A549 (cell line): ENCODE results near the gene C2orf68. TPM values are rescaled to one million over a fixed set of nuclear protein-coding genes. Genes with fewer than 3 reads are reported as not detected.

Experiments
- ATAC-seq, 2 experiments: fragments of 200-7000 bp in 1 of 2; fragments of >200 bp in 1 of 2; cut with Nextera tagmentation in 1 of 2; cut with Tn5 transposase in 1 of 2; 3 replicates each; pipeline versions ENCODE4 v1.8.0 to v1.9.1; 2018 to 2020; ENCODE audit warnings: mild to moderate bottlenecking in 1 of 2, moderate library complexity in 1 of 2
- CTCF ChIA-PET: fragments of 300-600 bp; sonication (Branson Sonifier 250); formaldehyde crosslinking; extraction: SDS; loops from one replicate; lab custom pipeline; 2021; ENCODE audit warnings: antibody characterized with exemption, inconsistent platforms; lab: Yijun Ruan, JAX
- POLR2A ChIA-PET: fragments of 350-600 bp; formaldehyde crosslinking; extraction: SDS; loops from one replicate; lab custom pipeline; 2021; ENCODE audit warnings: antibody characterized with exemption, inconsistent platforms; lab: Yijun Ruan, JAX
- DNase-seq, 2 experiments: peaks; one replicate each; pipeline versions ENCODE4 v3.0.0 to v3.0.0-alpha.2; 2011 to 2016; ENCODE audit warnings: low read depth in 1 of 2, low spot score in 1 of 2
- FAIRE-seq: peaks from 2 replicates; lab custom pipeline; 2011; peaks lifted over from hg19 to GRCh38; lab: Jason Lieb, UNC
- H3K27ac ChIP-seq, 2 experiments: fragments of >200 bp; sonication (Bioruptor Twin); formaldehyde crosslinking; 3 replicates each; pipeline ENCODE4 v1.5.1; 2016 to 2017
- H3K4me1 ChIP-seq: fragments of >200 bp; sonication (Bioruptor Twin); formaldehyde crosslinking; 3 replicates; pipeline ENCODE4 v1.6.1; 2016
- H3K4me2 ChIP-seq: fragments of >200 bp; sonication (Bioruptor Twin); formaldehyde crosslinking; 3 replicates; pipeline ENCODE4 v1.6.1; 2016
- H3K4me3 ChIP-seq: fragments of >200 bp; sonication (Bioruptor Twin); formaldehyde crosslinking; 3 replicates; pipeline ENCODE4 v1.5.1; 2016
- H3K9me3 ChIP-seq: fragments of >200 bp; sonication (Bioruptor Twin); formaldehyde crosslinking; 3 replicates; pipeline ENCODE4 v1.6.1; 2016
- CBX2 ChIP-seq: fragments of 200-600 bp; sonication (generic); IDR thresholded peaks from 2 replicates; pipeline ENCODE4 v1.6.1; 2016; ENCODE audit warnings: low read depth, mild to moderate bottlenecking, borderline replicate concordance
- CBX8 ChIP-seq: fragments of 200-600 bp; sonication (generic); IDR thresholded peaks from 2 replicates; pipeline ENCODE4 v1.6.1; 2016
- CEBPB ChIP-seq, 2 experiments: fragments of >200 bp in 1 of 2; sonication (Bioruptor Twin) in 1 of 2; formaldehyde crosslinking in 1 of 2; IDR thresholded peaks; 2 replicates each; pipeline ENCODE4 v1.6.1; 2012 to 2016
- CHD2 ChIP-seq: fragments of 150-350 bp; IDR thresholded peaks from 2 replicates; pipeline ENCODE4 v1.6.1; 2014; ENCODE audit warnings: low read length; ENCODE audit not compliant: partially characterized antibody
- EHF ChIP-seq: fragments of 250-450 bp; sonication (Bioruptor Pico); IDR thresholded peaks from 2 replicates; pipeline ENCODE4 v1.5.0; 2020; ENCODE audit warnings: mild to moderate bottlenecking
- FOSL2 ChIP-seq, 2 experiments: fragments of 450-650 bp in 1 of 2; fragments of >200 bp in 1 of 2; sonication (Bioruptor Twin) in 1 of 2; formaldehyde crosslinking; IDR thresholded peaks; 2 replicates each; pipeline versions ENCODE4 v1.5.0 to v1.6.1; 2016 to 2020; ENCODE audit warnings: mild to moderate bottlenecking in 1 of 2, moderate library complexity in 1 of 2
- KDM5A ChIP-seq: fragments of 200-600 bp; sonication (generic); IDR thresholded peaks from 2 replicates; pipeline ENCODE4 v1.6.1; 2016; ENCODE audit warnings: antibody characterized with exemption, mild to moderate bottlenecking
- MAFK ChIP-seq: fragments of 450-650 bp; IDR thresholded peaks from 2 replicates; pipeline ENCODE4 v1.6.1; 2014; ENCODE audit not compliant: partially characterized antibody
- MYC ChIP-seq: IDR thresholded peaks from 2 replicates; pipeline ENCODE4 v1.6.1; 2012; ENCODE audit warnings: mild to moderate bottlenecking, inconsistent platforms, low read length, improper control_type of control experiment, borderline replicate concordance
- NFE2L2 ChIP-seq: fragments of 150-350 bp; conservative IDR thresholded peaks from 2 replicates; pipeline ENCODE4 v1.6.1; 2014; ENCODE audit warnings: low read length
- NPAS2 ChIP-seq: fragments of 250-450 bp; sonication (Bioruptor Pico); IDR thresholded peaks from 2 replicates; pipeline ENCODE4 v1.8.0; 2022; ENCODE audit warnings: mild to moderate bottlenecking, moderate library complexity, borderline replicate concordance
- POLR2A ChIP-seq: IDR thresholded peaks from 2 replicates; pipeline ENCODE4 v1.6.1; 2012; ENCODE audit warnings: mild to moderate bottlenecking, low read length
- RAD21 ChIP-seq, 2 experiments: fragments of >200 bp in 1 of 2; sonication (Bioruptor Twin) in 1 of 2; formaldehyde crosslinking in 1 of 2; IDR thresholded peaks in 1 of 2; conservative IDR thresholded peaks in 1 of 2; 2 replicates in 1 of 2; 3 replicates in 1 of 2; pipeline ENCODE4 v1.6.1; 2012 to 2018; ENCODE audit warnings: inconsistent platforms in 1 of 2
- RCOR1 ChIP-seq: fragments of 150-350 bp; IDR thresholded peaks from 2 replicates; pipeline ENCODE4 v1.6.1; 2014; ENCODE audit warnings: antibody characterized with exemption, low read length, low read depth
- RNF2 ChIP-seq: fragments of 200-600 bp; sonication (generic); IDR thresholded peaks from 2 replicates; pipeline ENCODE4 v1.6.1; 2016; ENCODE audit warnings: low read depth, mild to moderate bottlenecking, antibody characterized with exemption, moderate library complexity, borderline replicate concordance
- TFCP2L1 ChIP-seq: fragments of 250-450 bp; sonication (Bioruptor Pico); IDR thresholded peaks from 2 replicates; pipeline ENCODE4 v1.5.0; 2021; ENCODE audit warnings: mild to moderate bottlenecking
- ZC3H11A ChIP-seq: fragments of 450-650 bp; IDR thresholded peaks from 2 replicates; pipeline ENCODE4 v1.6.1; 2014; ENCODE audit warnings: antibody characterized with exemption, mild to moderate bottlenecking
- ZFP36 ChIP-seq: fragments of 450-650 bp; IDR thresholded peaks from 2 replicates; pipeline ENCODE4 v1.6.1; 2014; ENCODE audit warnings: borderline replicate concordance; ENCODE audit not compliant: partially characterized antibody
- WGBS: methylation state at CpG from one replicate; pipeline ENCODE4 v1.1.6; 2017; ENCODE audit errors: missing lambda C conversion rate; 5-methylcytosine and 5-hydroxymethylcytosine counted together
- polyA plus RNA-seq, 4 experiments: library from polyadenylated mRNA; depleted of rRNA in 3 of 4; stranded (reverse); fragments of >200 nt; fragmentation: RNase III in 1 of 4; extraction: RNeasy Plus Mini Kit Qiagen cat#74134 plus additional on column Dnase treatment in 1 of 4; gene quantifications; 2 replicates in 3 of 4; 3 replicates in 1 of 4; pipeline ENCODE4 v1.2.3, GENCODE V29; 2011 to 2017
- TF ChIP-seq, protein P1 (sequence below): fragments of 250-450 bp; sonication (Bioruptor Pico); IDR thresholded peaks from 2 replicates; pipeline ENCODE4 v1.5.0; 2021; ENCODE audit warnings: mild to moderate bottlenecking, moderate library complexity, borderline replicate concordance
- TF ChIP-seq, protein P2 (sequence below): fragments of 200-600 bp; sonication (generic); IDR thresholded peaks from 2 replicates; pipeline ENCODE4 v1.6.1; 2016; ENCODE audit warnings: antibody characterized with exemption, mild to moderate bottlenecking, moderate library complexity
- TF ChIP-seq, protein P3 (sequence below): fragments of >200 bp; sonication (Bioruptor Twin); formaldehyde crosslinking; IDR thresholded peaks from 3 replicates; pipeline ENCODE4 v1.5.1; 2016
- TF ChIP-seq, protein P4 (sequence below): fragments of 250-450 bp; sonication (Bioruptor Pico); IDR thresholded peaks from 2 replicates; pipeline ENCODE4 v1.5.0; 2020; ENCODE audit warnings: low read depth, mild to moderate bottlenecking, moderate library complexity

Gene C2orf68
- polyA plus RNA-seq, 2 of the 4 experiments (the other 2 are of a cell fraction) = 25.9 to 48.3 TPM

DNA sequence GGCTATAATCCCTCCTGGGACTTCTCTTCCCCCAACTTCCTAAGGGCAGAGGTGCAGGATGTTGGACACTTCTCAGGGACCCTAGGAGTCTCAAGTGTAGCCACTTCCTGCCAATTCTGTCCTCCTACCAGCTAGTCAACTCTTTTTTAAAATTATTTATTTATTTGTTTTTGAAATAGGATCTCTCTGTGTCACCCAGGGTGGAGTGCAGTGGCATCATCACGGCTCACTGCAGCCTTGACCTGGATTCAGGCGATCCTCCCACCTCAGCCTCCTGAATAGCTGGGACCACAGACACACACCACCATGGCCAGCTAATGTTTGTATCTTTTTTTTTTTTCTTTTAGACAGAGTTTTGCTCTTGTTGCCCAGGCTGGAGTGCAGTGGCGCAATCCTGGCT lies 44.6 kb upstream of the C2orf68 start:
- TF ChIP-seq CHD2 (no peak), POLR2A (no peak), FOSL2 (IDR thresholded peaks at IDR 0.05) (no peak), FOSL2 (CRISPR knock-in tag; IDR thresholded peaks at IDR 0.05) (no peak), TFCP2L1 (CRISPR knock-in tag) (no peak), CEBPB (IDR thresholded peaks at IDR 0.05) (peak in 1 of 2 experiments; percentile 46; a peak in 1 of 4 replicates)
- TF ChIP-seq, protein P1, sequence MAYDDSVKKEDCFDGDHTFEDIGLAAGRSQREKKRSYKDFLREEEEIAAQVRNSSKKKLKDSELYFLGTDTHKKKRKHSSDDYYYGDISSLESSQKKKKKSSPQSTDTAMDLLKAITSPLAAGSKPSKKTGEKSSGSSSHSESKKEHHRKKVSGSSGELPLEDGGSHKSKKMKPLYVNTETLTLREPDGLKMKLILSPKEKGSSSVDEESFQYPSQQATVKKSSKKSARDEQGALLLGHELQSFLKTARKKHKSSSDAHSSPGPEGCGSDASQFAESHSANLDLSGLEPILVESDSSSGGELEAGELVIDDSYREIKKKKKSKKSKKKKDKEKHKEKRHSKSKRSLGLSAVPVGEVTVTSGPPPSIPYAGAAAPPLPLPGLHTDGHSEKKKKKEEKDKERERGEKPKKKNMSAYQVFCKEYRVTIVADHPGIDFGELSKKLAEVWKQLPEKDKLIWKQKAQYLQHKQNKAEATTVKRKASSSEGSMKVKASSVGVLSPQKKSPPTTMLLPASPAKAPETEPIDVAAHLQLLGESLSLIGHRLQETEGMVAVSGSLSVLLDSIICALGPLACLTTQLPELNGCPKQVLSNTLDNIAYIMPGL = no peak
- no peak for FAIRE-seq
- no peak for DNase-seq
- H3K4me3 ChIP-seq = no peak overlapping the region
- ATAC-seq = peak in 1 of 2 experiments; percentile 22; a peak in 2 of 6 replicates
- ChIA-PET CTCF (interaction anchor here (0.6 to 10.5 kb wide), 6 partner anchors 18 to 264 kb away, joined by 3 to 73 read pairs (median 6); no protein-coding TSS in a partner anchor), POLR2A (no interaction called here)
- peaks cover 54% of the 10 kb centered on the region for H3K4me1 ChIP-seq
- 68% methylated on average over 3 of the region's 3 CpGs for WGBS
- H3K27ac ChIP-seq = peak overlapping the region; percentile 36 to 76; a peak in 5 of 6 replicates
- H3K9me3 ChIP-seq = no peaks in the 10 kb centered on the region
- H3K4me2 ChIP-seq = peak overlapping the region; percentile 57

DNA sequence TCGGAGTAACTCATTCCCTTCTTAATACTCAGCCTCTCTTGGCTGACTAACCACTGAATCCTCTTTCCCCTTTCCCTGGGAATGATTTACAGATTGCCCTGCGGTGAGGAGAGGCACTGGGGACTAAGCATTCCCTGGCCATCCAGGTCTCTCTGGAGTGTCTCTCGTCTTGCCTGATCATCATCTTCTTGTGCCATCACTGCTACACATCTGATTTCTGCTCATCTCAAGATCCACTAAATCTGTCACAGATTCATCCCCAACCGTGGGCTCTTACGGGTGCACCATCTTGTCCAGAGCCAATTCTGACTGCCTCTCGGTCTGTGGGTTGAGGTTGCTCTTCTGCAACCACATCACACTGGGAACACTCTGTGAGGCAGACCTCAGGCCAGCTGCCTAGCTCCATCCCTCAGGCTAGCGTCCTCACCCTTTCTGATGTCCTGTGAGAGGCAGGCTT lies 44.1 kb upstream of the C2orf68 start:
- no peak overlapping the region for H3K4me3 ChIP-seq
- peak overlapping the region; percentile 36 to 76 for H3K27ac ChIP-seq
- no peak for TF ChIP-seq ZFP36
- peak; percentile 9 for TF ChIP-seq MAFK
- ChIA-PET POLR2A (no interaction called here), CTCF (interaction anchor here (0.6 to 10.5 kb wide), 5 partner anchors 18 to 831 kb away, joined by 3 to 73 read pairs (median 7); no protein-coding TSS in a partner anchor)
- H3K9me3 ChIP-seq = no peaks in the 10 kb centered on the region
- ATAC-seq (peak; percentile 74 to 76), DNase-seq (peak; percentile 33 to 73), FAIRE-seq (no peak)
- WGBS = 51% methylated on average over 7 of the region's 7 CpGs
- H3K4me1 ChIP-seq = peaks cover 59% of the 10 kb centered on the region
- peak overlapping the region; percentile 57 for H3K4me2 ChIP-seq

DNA sequence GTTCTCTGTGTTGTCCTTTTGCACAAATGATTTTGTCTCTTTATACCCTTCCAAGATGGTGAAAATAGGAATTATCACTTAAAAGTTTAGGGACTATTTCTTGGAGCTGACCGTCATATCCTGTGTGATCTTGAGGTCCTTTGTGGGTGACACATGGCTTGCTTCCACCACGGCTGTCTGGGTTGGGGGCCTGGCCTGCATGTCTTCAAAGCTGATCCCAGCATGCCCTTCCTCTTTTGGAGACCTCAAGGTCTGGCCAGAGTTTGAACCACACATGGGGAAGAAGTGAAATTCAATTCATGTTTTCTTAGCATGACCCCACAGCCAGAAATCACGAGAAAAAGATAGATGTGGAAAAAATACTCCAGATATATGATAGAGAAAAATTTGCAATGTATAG lies 42.1 kb upstream of the C2orf68 start:
- Histone ChIP-seq H3K4me2 (no peak overlapping the region), H3K9me3 (no peaks in the 10 kb centered on the region), H3K4me1 (peaks cover 79% of the 10 kb centered on the region), H3K4me3 (no peak overlapping the region), H3K27ac (peak overlapping the region in 1 of 2 experiments; percentile 91; a peak in 2 of 6 replicates)
- ChIA-PET CTCF (interaction anchor here (0.6 to 6.8 kb wide), 4 partner anchors 17 to 567 kb away, joined by 3 to 54 read pairs (median 11); no protein-coding TSS in a partner anchor), POLR2A (no interaction called here)
- WGBS = 86% methylated on average over 3 of the region's 3 CpGs
- no peak for FAIRE-seq
- ATAC-seq = no peak
- DNase-seq = no peak
- no peak for TF ChIP-seq RCOR1
- TF ChIP-seq CBX8 = no peak
- no peak for TF ChIP-seq RAD21 (conservative IDR thresholded peaks at IDR 0.05 in 1 of 2, IDR thresholded peaks at IDR 0.05 in 1 of 2)
- TF ChIP-seq, protein P2, sequence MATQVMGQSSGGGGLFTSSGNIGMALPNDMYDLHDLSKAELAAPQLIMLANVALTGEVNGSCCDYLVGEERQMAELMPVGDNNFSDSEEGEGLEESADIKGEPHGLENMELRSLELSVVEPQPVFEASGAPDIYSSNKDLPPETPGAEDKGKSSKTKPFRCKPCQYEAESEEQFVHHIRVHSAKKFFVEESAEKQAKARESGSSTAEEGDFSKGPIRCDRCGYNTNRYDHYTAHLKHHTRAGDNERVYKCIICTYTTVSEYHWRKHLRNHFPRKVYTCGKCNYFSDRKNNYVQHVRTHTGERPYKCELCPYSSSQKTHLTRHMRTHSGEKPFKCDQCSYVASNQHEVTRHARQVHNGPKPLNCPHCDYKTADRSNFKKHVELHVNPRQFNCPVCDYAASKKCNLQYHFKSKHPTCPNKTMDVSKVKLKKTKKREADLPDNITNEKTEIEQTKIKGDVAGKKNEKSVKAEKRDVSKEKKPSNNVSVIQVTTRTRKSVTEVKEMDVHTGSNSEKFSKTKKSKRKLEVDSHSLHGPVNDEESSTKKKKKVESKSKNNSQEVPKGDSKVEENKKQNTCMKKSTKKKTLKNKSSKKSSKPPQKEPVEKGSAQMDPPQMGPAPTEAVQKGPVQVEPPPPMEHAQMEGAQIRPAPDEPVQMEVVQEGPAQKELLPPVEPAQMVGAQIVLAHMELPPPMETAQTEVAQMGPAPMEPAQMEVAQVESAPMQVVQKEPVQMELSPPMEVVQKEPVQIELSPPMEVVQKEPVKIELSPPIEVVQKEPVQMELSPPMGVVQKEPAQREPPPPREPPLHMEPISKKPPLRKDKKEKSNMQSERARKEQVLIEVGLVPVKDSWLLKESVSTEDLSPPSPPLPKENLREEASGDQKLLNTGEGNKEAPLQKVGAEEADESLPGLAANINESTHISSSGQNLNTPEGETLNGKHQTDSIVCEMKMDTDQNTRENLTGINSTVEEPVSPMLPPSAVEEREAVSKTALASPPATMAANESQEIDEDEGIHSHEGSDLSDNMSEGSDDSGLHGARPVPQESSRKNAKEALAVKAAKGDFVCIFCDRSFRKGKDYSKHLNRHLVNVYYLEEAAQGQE = no peak
- no peak for TF ChIP-seq CEBPB (IDR thresholded peaks at IDR 0.05)
- TF ChIP-seq RNF2 = no peak
- TF ChIP-seq, protein P3, sequence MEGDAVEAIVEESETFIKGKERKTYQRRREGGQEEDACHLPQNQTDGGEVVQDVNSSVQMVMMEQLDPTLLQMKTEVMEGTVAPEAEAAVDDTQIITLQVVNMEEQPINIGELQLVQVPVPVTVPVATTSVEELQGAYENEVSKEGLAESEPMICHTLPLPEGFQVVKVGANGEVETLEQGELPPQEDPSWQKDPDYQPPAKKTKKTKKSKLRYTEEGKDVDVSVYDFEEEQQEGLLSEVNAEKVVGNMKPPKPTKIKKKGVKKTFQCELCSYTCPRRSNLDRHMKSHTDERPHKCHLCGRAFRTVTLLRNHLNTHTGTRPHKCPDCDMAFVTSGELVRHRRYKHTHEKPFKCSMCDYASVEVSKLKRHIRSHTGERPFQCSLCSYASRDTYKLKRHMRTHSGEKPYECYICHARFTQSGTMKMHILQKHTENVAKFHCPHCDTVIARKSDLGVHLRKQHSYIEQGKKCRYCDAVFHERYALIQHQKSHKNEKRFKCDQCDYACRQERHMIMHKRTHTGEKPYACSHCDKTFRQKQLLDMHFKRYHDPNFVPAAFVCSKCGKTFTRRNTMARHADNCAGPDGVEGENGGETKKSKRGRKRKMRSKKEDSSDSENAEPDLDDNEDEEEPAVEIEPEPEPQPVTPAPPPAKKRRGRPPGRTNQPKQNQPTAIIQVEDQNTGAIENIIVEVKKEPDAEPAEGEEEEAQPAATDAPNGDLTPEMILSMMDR = no peak
- TF ChIP-seq KDM5A = no peak
- no peak for TF ChIP-seq EHF
- TF ChIP-seq MYC = no peak
- TF ChIP-seq, protein P4, sequence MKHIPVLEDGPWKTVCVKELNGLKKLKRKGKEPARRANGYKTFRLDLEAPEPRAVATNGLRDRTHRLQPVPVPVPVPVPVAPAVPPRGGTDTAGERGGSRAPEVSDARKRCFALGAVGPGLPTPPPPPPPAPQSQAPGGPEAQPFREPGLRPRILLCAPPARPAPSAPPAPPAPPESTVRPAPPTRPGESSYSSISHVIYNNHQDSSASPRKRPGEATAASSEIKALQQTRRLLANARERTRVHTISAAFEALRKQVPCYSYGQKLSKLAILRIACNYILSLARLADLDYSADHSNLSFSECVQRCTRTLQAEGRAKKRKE (CRISPR knock-in tag) = no peak
- no peak for TF ChIP-seq CBX2
- TF ChIP-seq MAFK = no peak
- TF ChIP-seq NFE2L2 = no peak
- no peak for TF ChIP-seq ZC3H11A
- TF ChIP-seq NPAS2 (CRISPR knock-in tag) = no peak
